ENCODE results near the gene CYP4F8. TPM values are rescaled to one million over a fixed set of nuclear protein-coding genes. Genes with fewer than 3 reads are reported as not detected.
"Not testable (repeated sequence)": the region's sequence is repeated elsewhere in the genome, so short reads cannot be mapped to it uniquely, and the experiment has no call there.

CYP4F8 gene
- total and polyA plus RNA-seq, 9 donors: 1.1 TPM; not detected in 8

- H3K36me3 ChIP-seq: no peaks in the 10 kb centered on the region
- DNase-seq: no peak
- H3K27me3 ChIP-seq: no peaks in the 10 kb centered on the region
- intact Hi-C loops (cut with DNase I): no loop called here
- no peaks in the 10 kb centered on the region for H3K4me1 ChIP-seq (ENCODE audit: insufficient read depth)
- peaks cover 0 to 3% of the 10 kb centered on the region in 2 donors for H3K9me3 ChIP-seq
- WGBS, 3 donors: 44 to 51% (median 47%) methylated on average over 6 of the region's 6 CpGs
- no peak overlapping the region for H3K4me3 ChIP-seq
- H3K27ac ChIP-seq: no peak overlapping the region
- TF ChIP-seq EP300 (IDR thresholded peaks at IDR 0.05): no peak
- TF ChIP-seq, protein P1, sequence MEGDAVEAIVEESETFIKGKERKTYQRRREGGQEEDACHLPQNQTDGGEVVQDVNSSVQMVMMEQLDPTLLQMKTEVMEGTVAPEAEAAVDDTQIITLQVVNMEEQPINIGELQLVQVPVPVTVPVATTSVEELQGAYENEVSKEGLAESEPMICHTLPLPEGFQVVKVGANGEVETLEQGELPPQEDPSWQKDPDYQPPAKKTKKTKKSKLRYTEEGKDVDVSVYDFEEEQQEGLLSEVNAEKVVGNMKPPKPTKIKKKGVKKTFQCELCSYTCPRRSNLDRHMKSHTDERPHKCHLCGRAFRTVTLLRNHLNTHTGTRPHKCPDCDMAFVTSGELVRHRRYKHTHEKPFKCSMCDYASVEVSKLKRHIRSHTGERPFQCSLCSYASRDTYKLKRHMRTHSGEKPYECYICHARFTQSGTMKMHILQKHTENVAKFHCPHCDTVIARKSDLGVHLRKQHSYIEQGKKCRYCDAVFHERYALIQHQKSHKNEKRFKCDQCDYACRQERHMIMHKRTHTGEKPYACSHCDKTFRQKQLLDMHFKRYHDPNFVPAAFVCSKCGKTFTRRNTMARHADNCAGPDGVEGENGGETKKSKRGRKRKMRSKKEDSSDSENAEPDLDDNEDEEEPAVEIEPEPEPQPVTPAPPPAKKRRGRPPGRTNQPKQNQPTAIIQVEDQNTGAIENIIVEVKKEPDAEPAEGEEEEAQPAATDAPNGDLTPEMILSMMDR (IDR thresholded peaks at IDR 0.05): no peak
- TF ChIP-seq POLR2A (IDR thresholded peaks at IDR 0.05): no peak
Observed at GRCh38 chr19:15595069-15595468, 19.9 kb upstream of the CYP4F8 start.

DNA sequence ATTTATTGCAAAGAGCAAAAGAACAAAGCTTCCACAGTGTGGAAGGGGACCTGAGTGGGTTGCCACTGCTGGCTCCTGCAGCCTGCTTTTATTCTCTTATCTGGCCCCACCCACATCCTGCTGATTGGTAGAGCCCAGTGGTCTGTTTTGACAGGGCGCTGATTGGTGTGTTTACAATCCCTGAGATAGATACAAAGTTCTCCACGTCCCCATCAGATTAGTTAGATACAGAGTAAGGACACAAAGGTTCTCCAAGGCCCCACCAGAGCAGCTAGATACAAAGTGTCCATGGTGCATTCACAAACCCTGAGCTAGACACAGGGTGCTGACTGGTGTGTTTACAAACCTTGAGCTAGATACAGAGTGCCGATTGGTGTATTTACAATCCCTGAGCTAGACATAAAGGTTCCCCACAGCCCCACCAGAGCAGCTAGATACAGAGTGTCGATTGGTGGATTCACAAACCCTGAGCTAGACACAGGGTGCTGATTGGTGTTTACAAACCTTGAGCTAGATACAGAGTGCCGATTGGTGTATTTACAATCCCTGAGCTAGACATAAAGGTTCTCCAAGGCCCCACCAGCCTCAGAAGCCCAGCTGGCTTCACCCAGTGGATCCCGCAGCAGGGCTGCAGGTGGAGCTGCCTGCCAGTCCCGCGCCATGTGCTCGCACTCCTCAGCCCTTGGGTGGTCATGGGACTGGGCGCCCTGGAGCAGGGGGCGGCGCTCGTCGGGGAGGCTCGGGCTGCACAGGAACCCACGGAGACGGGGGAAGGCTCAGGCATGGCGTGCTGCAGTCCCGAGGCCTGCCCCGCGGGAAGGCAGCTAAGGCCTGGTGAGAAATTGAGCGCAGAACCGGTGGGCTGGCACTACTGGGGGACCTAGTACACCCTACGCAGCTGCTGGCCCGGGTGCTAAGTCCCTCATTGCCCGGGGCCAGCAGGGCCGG lies 6.8 kb upstream of the CYP4F8 start:
- H3K27me3 ChIP-seq; H3K27ac ChIP-seq; H3K9me3 ChIP-seq; H3K4me1 ChIP-seq (ENCODE audit: insufficient read depth); H3K4me3 ChIP-seq; H3K36me3 ChIP-seq; DNase-seq; intact Hi-C loops (cut with DNase I): not testable (repeated sequence)
- 85 to 91% (median 90%) methylated on average over 27 of the region's 27 CpGs for WGBS, 3 donors

DNA sequence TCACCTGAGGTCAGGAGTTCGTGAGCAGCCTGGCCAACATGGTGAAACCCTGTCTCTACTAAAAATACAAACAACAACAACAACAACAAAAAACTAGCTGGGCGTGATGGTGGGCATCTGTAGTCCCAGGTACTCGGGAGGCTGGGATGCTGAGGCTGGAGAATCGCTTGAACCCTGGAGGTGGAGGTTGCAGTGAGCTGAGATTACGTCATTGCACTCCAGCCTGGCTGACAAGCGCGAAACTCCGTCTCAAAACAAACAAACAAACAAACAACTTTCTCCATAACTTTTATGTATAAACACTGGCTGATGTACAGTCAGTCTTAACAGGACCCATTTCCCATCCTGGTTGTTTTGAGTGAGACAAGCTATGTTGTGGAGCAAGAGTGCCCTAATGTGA lies 5.8 kb upstream of the CYP4F8 start:
- Histone ChIP-seq H3K4me1 (ENCODE audit: insufficient read depth) (no peaks in the 10 kb centered on the region), H3K27me3 (no peaks in the 10 kb centered on the region), H3K9me3 (no peaks in the 10 kb centered on the region), H3K4me3 (no peak overlapping the region), H3K36me3 (no peaks in the 10 kb centered on the region), H3K27ac (no peak overlapping the region)
- no peak for DNase-seq
- TF ChIP-seq EP300 (IDR thresholded peaks at IDR 0.05): no peak
- no peak for TF ChIP-seq POLR2A (IDR thresholded peaks at IDR 0.05)
- TF ChIP-seq, protein P1 (IDR thresholded peaks at IDR 0.05): no peak
- intact Hi-C loops (cut with DNase I): no loop called here
- WGBS, 3 donors: 84 to 95% (median 85%) methylated on average over 8 of the region's 8 CpGs

DNA sequence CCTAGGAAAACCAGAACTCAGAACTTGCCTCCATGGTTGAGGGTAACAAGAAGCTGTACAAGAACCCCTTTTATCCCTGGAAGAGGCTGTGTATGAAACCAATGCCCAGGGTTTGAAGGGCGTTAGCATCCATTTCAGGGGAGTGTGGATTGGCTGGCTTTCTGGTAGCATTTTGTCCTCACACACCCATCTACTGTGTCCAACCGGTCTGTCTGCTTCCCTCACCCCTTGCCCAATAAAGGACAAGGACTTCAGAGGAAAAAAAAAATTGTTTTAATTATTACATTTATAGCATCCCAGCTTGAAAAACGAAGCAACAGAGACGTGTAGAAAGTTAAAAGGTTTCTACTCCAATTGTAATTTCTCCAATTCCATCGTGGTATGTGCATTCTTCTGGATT lies 2.7 kb upstream of the CYP4F8 start:
- Histone ChIP-seq H3K36me3 (no peaks in the 10 kb centered on the region), H3K4me1 (ENCODE audit: insufficient read depth) (no peaks in the 10 kb centered on the region), H3K27ac (no peak overlapping the region), H3K9me3 (no peaks in the 10 kb centered on the region), H3K27me3 (no peaks in the 10 kb centered on the region), H3K4me3 (no peak overlapping the region)
- no peak for TF ChIP-seq EP300 (IDR thresholded peaks at IDR 0.05)
- TF ChIP-seq, protein P1 (IDR thresholded peaks at IDR 0.05): no peak
- TF ChIP-seq POLR2A (IDR thresholded peaks at IDR 0.05): no peak
- intact Hi-C loops (cut with DNase I): no loop called here
- DNase-seq: no peak
- WGBS, 3 donors: 44 to 50% (median 50%) methylated on average over 5 of the region's 5 CpGs

DNA sequence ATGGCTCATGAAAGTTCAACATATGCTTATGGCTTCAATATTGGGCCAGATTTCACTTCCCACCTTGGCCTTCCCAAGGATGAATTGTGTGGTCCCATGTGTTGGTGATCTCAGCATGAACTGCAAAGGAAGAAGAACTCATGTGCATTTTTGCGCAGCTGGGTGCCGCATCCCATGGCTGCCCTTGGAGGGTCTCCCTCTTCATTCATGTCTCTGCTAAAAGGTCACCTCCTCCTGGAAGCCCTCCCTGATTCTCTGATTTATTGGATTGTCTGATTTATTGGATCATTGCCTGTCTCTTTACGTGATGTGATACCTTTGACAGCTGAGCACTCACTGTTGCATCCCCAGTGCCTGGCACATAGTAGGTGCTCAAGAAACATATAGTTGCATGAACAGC lies 1.7 kb upstream of the CYP4F8 start:
- Histone ChIP-seq H3K36me3 (no peaks in the 10 kb centered on the region), H3K27me3 (no peaks in the 10 kb centered on the region), H3K27ac (no peak overlapping the region), H3K9me3 (no peaks in the 10 kb centered on the region), H3K4me1 (ENCODE audit: insufficient read depth) (no peaks in the 10 kb centered on the region), H3K4me3 (no peak overlapping the region)
- WGBS, 3 donors: 85 to 93% (median 86%) methylated on average over 3 of the region's 3 CpGs
- TF ChIP-seq POLR2A (IDR thresholded peaks at IDR 0.05): no peak
- no peak for TF ChIP-seq EP300 (IDR thresholded peaks at IDR 0.05)
- TF ChIP-seq, protein P1 (IDR thresholded peaks at IDR 0.05): no peak
- intact Hi-C loops (cut with DNase I): no loop called here
- no peak for DNase-seq
